ENCODE results near the gene TLX2. TPM values are rescaled to one million over a fixed set of nuclear protein-coding genes. Genes with fewer than 3 reads are reported as not detected.

The TLX2 gene
- total RNA-seq, 3 donors from 2014 or later (not counting 1 experiment from before 2014, with no cell fraction given), result 0.23 to 0.45 TPM; not detected in 1

GRCh38 chr2:74497777-74498499 lies 16.3 kb upstream of the TLX2 start:
- H3K4me1 Mint-ChIP-seq, result peaks cover 24 to 43% of the 10 kb centered on the region in 2 donors
- intact Hi-C loops (cut with micrococcal nuclease), result no loop called here
- H3K36me3 Mint-ChIP-seq, result no peaks in the 10 kb centered on the region
- peak overlapping the region; percentile 52 for H3K4me3 ChIP-seq (ENCODE audit: low read length)
- ATAC-seq (peak; percentile 48 to 51 (median 48)), DNase-seq (peak; percentile 26 to 62)
- H3K27ac Mint-ChIP-seq, result peak overlapping the region; percentile 30 to 81
- peaks cover 0 to 8% of the 10 kb centered on the region in 2 donors for H3K27me3 Mint-ChIP-seq (ENCODE audit: low read depth in 2 of 2)
- no peaks in the 10 kb centered on the region for H3K9me3 ChIP-seq (ENCODE audit: control insufficient read depth, insufficient read depth, low read length)
- no peaks in the 10 kb centered on the region for H3K9me3 Mint-ChIP-seq
- 5% methylated on average over 61 of the region's 61 CpGs for WGBS (ENCODE audit: insufficient coverage)
- no peak for TF ChIP-seq CTCF (IDR thresholded peaks at IDR 0.05)
- peaks cover 5% of the 10 kb centered on the region for H3K27me3 ChIP-seq (ENCODE audit: control insufficient read depth, insufficient read depth, low read length)
- peak overlapping the region; percentile 90 for H3K4me3 Mint-ChIP-seq
- no peak overlapping the region for H3K27ac ChIP-seq (ENCODE audit: low read length)
- H3K4me1 ChIP-seq (ENCODE audit: control insufficient read depth, insufficient read depth, low read length), result peaks cover 43% of the 10 kb centered on the region
- peaks cover 10% of the 10 kb centered on the region for H3K36me3 ChIP-seq (ENCODE audit: control insufficient read depth, insufficient read depth, low read length)

GRCh38 chr2:74498500-74499266 lies 15.6 kb upstream of the TLX2 start:
- intact Hi-C loops (cut with micrococcal nuclease), result no loop called here
- H3K27me3 ChIP-seq (ENCODE audit: control insufficient read depth, insufficient read depth, low read length), result peaks cover 5% of the 10 kb centered on the region
- H3K27ac ChIP-seq (ENCODE audit: low read length), result no peak overlapping the region
- ATAC-seq (peak; percentile 25 to 52 (median 33)), DNase-seq (peak in 1 of 2 donors; percentile 41)
- peak overlapping the region; percentile 52 for H3K4me3 ChIP-seq (ENCODE audit: low read length)
- H3K9me3 ChIP-seq (ENCODE audit: control insufficient read depth, insufficient read depth, low read length), result no peaks in the 10 kb centered on the region
- H3K4me1 ChIP-seq (ENCODE audit: control insufficient read depth, insufficient read depth, low read length), result peaks cover 51% of the 10 kb centered on the region
- peaks cover 4% of the 10 kb centered on the region for H3K36me3 ChIP-seq (ENCODE audit: control insufficient read depth, insufficient read depth, low read length)
- Mint-ChIP-seq H3K4me1 (peaks cover 24 to 51% of the 10 kb centered on the region in 2 donors), H3K4me3 (peak overlapping the region; percentile 90), H3K27ac (peak overlapping the region; percentile 30 to 81), H3K27me3 (ENCODE audit: low read depth in 2 of 2) (peaks cover 0 to 8% of the 10 kb centered on the region in 2 donors), H3K9me3 (no peaks in the 10 kb centered on the region), H3K36me3 (no peaks in the 10 kb centered on the region)
- no peak for TF ChIP-seq CTCF (IDR thresholded peaks at IDR 0.05)
- 1% methylated on average over 41 of the region's 41 CpGs for WGBS (ENCODE audit: insufficient coverage)

- intact Hi-C loops (cut with micrococcal nuclease), result no loop called here
- Histone ChIP-seq H3K9me3 (ENCODE audit: control insufficient read depth, insufficient read depth, low read length) (no peaks in the 10 kb centered on the region), H3K27me3 (ENCODE audit: control insufficient read depth, insufficient read depth, low read length) (peaks cover 5% of the 10 kb centered on the region), H3K36me3 (ENCODE audit: control insufficient read depth, insufficient read depth, low read length) (no peaks in the 10 kb centered on the region), H3K4me3 (ENCODE audit: low read length) (peak within 1 kb of the TSS; percentile 52), H3K4me1 (ENCODE audit: control insufficient read depth, insufficient read depth, low read length) (peaks cover 56% of the 10 kb centered on the region), H3K27ac (ENCODE audit: low read length) (no peak within 1 kb of the TSS)
- Mint-ChIP-seq H3K27ac (peak within 1 kb of the TSS; percentile 30 to 81), H3K4me1 (peaks cover 29 to 58% of the 10 kb centered on the region in 2 donors), H3K36me3 (no peaks in the 10 kb centered on the region), H3K9me3 (no peaks in the 10 kb centered on the region), H3K4me3 (peak within 1 kb of the TSS; percentile 90), H3K27me3 (ENCODE audit: low read depth in 2 of 2) (peaks cover 0 to 8% of the 10 kb centered on the region in 2 donors)
- ATAC-seq (peak in 1 of 3 donors; percentile 28), DNase-seq (peak in 1 of 2 donors; percentile 48)
- WGBS (ENCODE audit: insufficient coverage), result 6% methylated on average over 65 of the region's 65 CpGs
- no peak for TF ChIP-seq CTCF (IDR thresholded peaks at IDR 0.05)
These were observed 14.8 kb upstream of the TLX2 start, which contains the start of gene LBX2 for GRCh38 chr2:74499267-74499939. Gene LBX2 (minus strand): TSS chr2:74499603. CDS start chr2:74499537, 66 bp downstream.
